ENCODE measurements around the gene NCOR2.

Gene NCOR2

DNA sequence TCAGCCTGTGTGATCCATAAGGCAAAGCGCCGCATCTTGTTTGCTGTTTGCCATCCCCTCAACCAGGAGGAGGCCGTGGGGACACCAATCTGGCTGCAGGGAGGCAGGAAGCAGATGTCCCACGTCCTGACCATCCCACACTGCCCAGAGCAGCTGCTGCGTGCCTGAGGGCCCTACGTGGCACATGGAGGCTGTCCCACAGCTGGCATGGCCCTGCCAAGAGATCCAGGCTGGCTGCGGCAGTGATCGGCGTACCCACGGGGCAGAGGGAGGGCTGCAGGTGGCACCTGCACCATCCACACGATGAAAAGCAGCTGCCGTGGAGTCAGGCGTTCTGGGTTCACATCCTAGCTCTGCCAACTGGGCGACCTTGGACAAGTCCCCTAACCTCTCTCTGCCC, 42.0 kb downstream of the NCOR2 start:
- DNase-seq (ENCODE audit: low spot score) = no peak

DNA sequence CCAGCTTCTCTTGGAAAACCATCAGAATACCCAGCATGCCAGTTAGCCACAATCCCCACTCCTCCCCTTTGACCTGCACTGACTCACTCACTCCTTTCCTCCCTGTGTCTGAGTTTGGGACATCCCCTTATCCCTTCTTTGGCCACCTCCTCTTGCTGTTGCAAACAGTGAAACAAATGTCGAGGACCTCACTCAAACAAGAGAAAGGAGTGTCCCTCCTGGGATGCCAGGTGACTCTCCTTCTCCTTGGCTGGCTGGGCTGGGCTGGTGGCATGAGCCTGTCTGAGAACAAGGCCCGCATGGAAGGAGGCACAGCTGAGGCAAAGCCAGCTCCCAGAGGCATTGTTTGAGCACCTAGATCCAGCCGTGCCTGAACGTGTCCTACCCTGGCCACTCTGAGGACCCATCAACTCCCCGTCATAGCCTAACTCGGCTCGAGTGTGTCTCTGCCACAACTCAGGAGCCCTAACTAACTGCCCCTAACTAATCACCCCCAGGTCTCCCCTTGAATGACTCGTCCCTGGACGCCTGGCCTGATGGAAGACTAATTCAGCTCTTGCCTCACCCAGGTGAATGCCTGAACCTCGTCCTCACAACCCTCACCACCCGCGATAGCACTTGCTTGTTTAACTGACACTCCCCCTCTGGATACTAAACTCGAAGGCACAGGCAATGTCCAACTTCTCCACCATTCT, 43.0 kb downstream of the NCOR2 start:
- no peak for DNase-seq (ENCODE audit: low spot score)

DNA sequence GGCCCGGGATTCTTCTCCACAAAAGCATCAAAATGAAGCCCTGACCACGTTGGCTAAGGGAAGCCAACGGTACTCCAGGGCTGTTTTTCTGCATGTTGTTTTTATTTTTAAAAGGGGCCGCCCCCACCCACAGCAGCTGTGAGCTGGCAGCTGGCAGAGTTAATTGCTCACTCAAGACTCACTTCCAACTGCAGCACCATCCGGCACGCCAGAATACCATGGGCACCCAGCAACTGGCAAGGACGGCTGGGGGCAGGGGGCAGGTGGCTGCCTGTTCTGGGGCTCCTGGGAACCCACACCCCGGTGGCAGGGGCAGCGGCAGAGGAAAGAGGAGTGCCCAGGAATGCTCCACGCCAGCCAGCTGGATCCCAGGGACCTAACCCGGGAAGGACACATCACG, 44.3 kb downstream of the NCOR2 start:
- no peak for DNase-seq (ENCODE audit: low spot score)

DNA sequence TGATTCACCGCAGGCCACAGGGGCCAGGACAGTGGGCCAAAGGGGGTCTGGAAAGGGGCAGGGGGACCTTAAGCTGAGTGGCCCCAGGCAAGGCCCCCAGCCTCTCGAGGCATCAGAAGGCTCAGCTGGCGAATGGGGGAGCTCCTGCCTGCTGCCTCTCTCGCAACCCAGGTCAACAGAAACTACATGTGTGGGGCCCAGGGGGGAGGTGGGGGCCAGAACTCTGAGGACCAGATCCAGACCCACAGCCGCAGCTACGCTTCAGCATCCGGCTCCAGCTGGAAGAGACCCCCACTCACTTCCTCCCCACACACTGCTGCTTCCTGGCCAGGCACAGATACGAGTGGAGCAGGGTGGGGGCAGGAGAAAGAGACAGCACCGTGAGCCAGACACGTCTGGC, 46.5 kb downstream of the NCOR2 start:
- DNase-seq (ENCODE audit: low spot score) = no peak

DNA sequence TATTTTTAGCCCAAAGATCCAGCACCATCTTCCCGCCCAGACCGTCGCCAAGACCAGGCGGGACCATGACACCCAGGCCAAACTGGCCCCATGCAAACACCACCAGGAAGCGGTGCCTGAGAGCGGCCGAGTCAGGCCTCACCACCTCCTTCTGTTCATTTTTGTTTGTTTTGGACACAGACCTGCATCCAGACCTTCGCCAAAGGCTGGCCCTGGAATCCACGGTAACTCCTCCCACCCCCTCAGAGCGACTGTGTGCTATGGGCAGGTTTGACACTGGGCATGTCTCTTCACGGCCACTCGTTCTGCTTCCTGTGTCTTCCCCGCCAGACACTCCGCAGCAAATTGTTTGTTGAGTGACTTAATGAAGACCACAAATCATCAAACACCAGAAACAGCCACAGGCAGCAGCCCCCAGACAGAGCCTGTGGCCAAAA, 47.1 kb downstream of the NCOR2 start:
- no peak for DNase-seq (ENCODE audit: low spot score)

DNA sequence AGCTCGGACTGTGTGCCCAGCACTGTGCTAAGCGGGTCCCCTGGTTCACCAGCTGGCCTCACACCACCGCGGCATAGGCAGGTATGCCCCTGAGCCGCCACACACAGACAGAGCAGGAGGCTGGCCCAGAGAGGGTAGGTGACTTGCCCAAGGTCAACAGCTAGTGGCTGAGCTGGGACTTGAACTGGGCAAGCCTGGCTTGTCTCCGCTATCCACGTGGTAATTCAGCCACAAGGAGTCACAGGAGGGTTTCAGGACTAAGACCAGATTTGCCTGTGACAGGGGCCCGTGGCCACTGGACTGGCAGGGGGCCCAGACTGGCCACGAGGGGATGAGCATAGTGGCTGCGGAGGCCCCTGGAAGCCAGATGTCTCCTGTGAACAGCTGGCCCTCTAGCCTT, 47.7 kb downstream of the NCOR2 start:
- DNase-seq (ENCODE audit: low spot score) = no peak

DNA sequence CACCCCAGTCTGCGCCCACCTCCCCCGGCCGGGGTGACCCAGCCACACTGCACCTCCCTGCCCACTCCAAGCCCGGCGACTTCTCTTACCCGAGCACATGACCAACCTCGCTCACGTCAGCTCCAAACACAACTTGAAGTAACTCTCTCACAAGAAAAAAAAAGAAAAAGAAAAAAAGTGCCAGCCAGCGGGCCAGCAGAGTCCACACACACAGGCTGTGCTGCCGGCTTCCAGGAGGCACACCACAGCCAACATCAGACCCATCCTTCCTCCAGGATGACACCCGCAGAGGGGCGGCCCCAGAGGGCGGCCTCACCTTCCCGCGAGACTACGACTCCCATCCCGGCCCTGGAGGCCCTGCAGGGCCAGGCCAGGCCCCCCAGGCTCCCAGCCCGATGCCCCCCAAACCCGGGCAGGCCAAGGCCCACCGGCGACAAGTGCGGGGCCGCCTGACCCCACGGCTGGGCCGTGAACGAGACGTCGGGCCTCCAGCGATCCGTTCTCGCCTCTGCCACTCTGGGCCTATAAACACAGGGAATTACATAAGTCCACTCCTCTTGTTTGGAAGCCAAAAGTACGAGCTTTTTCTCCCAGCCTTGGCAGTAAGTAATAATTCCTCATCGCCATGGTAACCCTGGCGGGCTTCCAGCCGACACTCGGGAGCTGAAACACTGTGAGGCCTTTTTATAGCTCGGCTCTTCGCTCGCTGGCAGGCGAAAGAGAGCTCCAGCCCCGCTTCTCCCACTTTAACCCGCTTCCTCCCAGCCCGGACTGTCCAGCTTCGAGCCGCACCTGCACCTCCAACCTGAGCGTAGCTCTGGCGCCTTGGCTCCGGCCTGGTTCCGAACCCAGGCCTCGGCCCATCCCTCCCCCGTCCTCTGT, 49.1 kb downstream of the NCOR2 start:
- DNase-seq (ENCODE audit: low spot score) = peak; percentile 18
